ENCODE results near the gene DDX50.

GRCh38 chr10:68950598-68950997 lies 49.5 kb downstream of the DDX50 start:
- TF ChIP-seq, protein P1, sequence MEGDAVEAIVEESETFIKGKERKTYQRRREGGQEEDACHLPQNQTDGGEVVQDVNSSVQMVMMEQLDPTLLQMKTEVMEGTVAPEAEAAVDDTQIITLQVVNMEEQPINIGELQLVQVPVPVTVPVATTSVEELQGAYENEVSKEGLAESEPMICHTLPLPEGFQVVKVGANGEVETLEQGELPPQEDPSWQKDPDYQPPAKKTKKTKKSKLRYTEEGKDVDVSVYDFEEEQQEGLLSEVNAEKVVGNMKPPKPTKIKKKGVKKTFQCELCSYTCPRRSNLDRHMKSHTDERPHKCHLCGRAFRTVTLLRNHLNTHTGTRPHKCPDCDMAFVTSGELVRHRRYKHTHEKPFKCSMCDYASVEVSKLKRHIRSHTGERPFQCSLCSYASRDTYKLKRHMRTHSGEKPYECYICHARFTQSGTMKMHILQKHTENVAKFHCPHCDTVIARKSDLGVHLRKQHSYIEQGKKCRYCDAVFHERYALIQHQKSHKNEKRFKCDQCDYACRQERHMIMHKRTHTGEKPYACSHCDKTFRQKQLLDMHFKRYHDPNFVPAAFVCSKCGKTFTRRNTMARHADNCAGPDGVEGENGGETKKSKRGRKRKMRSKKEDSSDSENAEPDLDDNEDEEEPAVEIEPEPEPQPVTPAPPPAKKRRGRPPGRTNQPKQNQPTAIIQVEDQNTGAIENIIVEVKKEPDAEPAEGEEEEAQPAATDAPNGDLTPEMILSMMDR (IDR thresholded peaks at IDR 0.05): no peak
- no peak for TF ChIP-seq POLR2A (IDR thresholded peaks at IDR 0.05)

Data from heart left ventricle (tissue), 13 donors.